Astrocyte (in vitro differentiated cells and primary cell): Measurements from ENCODE around the gene HAP1. TPM values are rescaled to one million over a fixed set of nuclear protein-coding genes. Genes with fewer than 3 reads are reported as not detected.

ENCODE experiments used
- DNase-seq: peaks from one replicate; pipeline ENCODE4 v3.0.0-alpha.2; 2010; ENCODE audit warnings: low read depth
- FAIRE-seq: peaks from 2 replicates; lab custom pipeline; 2011; peaks lifted over from hg19 to GRCh38; lab: Jason Lieb, UNC
- H2AFZ ChIP-seq: 2 replicates; pipeline ENCODE4 v1.6.0; 2012; ENCODE audit warnings: low read depth, low read length, inconsistent platforms
- H3K27ac ChIP-seq: 2 replicates; pipeline ENCODE4 v1.5.1; 2011; ENCODE audit warnings: low read depth, low read length, inconsistent platforms
- H3K27me3 ChIP-seq: 2 replicates; pipeline ENCODE4 v1.6.0; 2011; ENCODE audit warnings: low read length, inconsistent platforms; ENCODE audit not compliant: insufficient read depth
- H3K36me3 ChIP-seq: 2 replicates; pipeline ENCODE4 v1.5.1; 2011; ENCODE audit warnings: low read length, inconsistent platforms; ENCODE audit not compliant: insufficient read depth
- H3K4me1 ChIP-seq: 2 replicates; pipeline ENCODE4 v1.5.1; 2011; ENCODE audit warnings: low read length, inconsistent platforms; ENCODE audit not compliant: insufficient read depth
- H3K4me2 ChIP-seq: 2 replicates; pipeline ENCODE4 v1.6.0; 2012; ENCODE audit warnings: low read length, inconsistent platforms
- H3K4me3 ChIP-seq: 2 replicates; pipeline ENCODE4 v1.5.1; 2011; ENCODE audit warnings: low read depth, mild to moderate bottlenecking, low read length, inconsistent platforms; ENCODE audit not compliant: insufficient read depth
- H3K79me2 ChIP-seq: 2 replicates; pipeline ENCODE4 v1.6.0; 2012; ENCODE audit warnings: mild to moderate bottlenecking, low read length, inconsistent platforms; ENCODE audit not compliant: insufficient read depth
- H3K9ac ChIP-seq: 2 replicates; pipeline ENCODE4 v1.6.0; 2012; ENCODE audit warnings: mild to moderate bottlenecking, low read length, inconsistent platforms
- H3K9me3 ChIP-seq: 2 replicates; pipeline ENCODE4 v1.5.1; 2012; ENCODE audit warnings: low read depth, mild to moderate bottlenecking, low read length, inconsistent platforms; ENCODE audit not compliant: insufficient read depth
- H4K20me1 ChIP-seq: 2 replicates; pipeline ENCODE4 v1.6.0; 2012; ENCODE audit warnings: low read length, inconsistent platforms; ENCODE audit not compliant: insufficient read depth
- H3K27ac Mint-ChIP-seq: one replicate; pipeline ENCODE4 v1.8.0; 2021; ENCODE audit warnings: mild to moderate bottlenecking, mixed read lengths; ENCODE audit not compliant: unreplicated experiment
- H3K27me3 Mint-ChIP-seq: one replicate; pipeline ENCODE4 v1.8.0; 2021; ENCODE audit warnings: low read depth, mixed read lengths; ENCODE audit not compliant: unreplicated experiment
- H3K36me3 Mint-ChIP-seq: one replicate; pipeline ENCODE4 v1.8.0; 2021; ENCODE audit warnings: low read depth, mixed read lengths; ENCODE audit not compliant: unreplicated experiment
- H3K4me1 Mint-ChIP-seq: one replicate; pipeline ENCODE4 v1.8.0; 2021; ENCODE audit warnings: low read depth, mixed read lengths; ENCODE audit not compliant: unreplicated experiment
- H3K4me3 Mint-ChIP-seq: one replicate; pipeline ENCODE4 v1.8.0; 2021; ENCODE audit warnings: mild to moderate bottlenecking, moderate library complexity, mixed read lengths; ENCODE audit not compliant: unreplicated experiment
- H3K9me3 Mint-ChIP-seq: one replicate; pipeline ENCODE4 v1.8.0; 2021; ENCODE audit warnings: mild to moderate bottlenecking, mixed read lengths; ENCODE audit not compliant: unreplicated experiment
- CTCF ChIP-seq: IDR thresholded peaks from 2 replicates; pipeline ENCODE4 v1.5.1; 2011; ENCODE audit warnings: low read depth, mild to moderate bottlenecking, inconsistent platforms, low read length, moderate library complexity; ENCODE audit not compliant: insufficient read depth
- EZH2 ChIP-seq: IDR thresholded peaks from 2 replicates; pipeline ENCODE4 v1.6.1; 2012; ENCODE audit warnings: mild to moderate bottlenecking, low read length, inconsistent platforms; ENCODE audit not compliant: insufficient read depth
- total RNA-seq: library from RNA; stranded (reverse); gene quantifications from 2 replicates; pipeline ENCODE4 v1.2.1, GENCODE V29; 2021

The HAP1 gene
- total RNA-seq, 1 donor from 2014 or later = 0.52 TPM

- H3K9me3 ChIP-seq = no peaks in the 10 kb centered on the region
- DNase-seq = no peak
- FAIRE-seq = no peak
- no peaks in the 10 kb centered on the region for H3K4me1 ChIP-seq
- no peak overlapping the region for H2AFZ ChIP-seq
- no peak overlapping the region for H3K27ac Mint-ChIP-seq
- H4K20me1 ChIP-seq = no peaks in the 10 kb centered on the region
- H3K27me3 Mint-ChIP-seq = peaks cover 3% of the 10 kb centered on the region
- H3K9ac ChIP-seq = no peak overlapping the region
- no peak overlapping the region for H3K27ac ChIP-seq
- no peak for TF ChIP-seq EZH2
- TF ChIP-seq CTCF = no peak
- no peaks in the 10 kb centered on the region for H3K36me3 ChIP-seq
- no peaks in the 10 kb centered on the region for H3K9me3 Mint-ChIP-seq
- no peak overlapping the region for H3K4me3 Mint-ChIP-seq
- no peak overlapping the region for H3K4me2 ChIP-seq
- H3K4me1 Mint-ChIP-seq = no peaks in the 10 kb centered on the region
- H3K79me2 ChIP-seq = no peaks in the 10 kb centered on the region
- no peaks in the 10 kb centered on the region for H3K27me3 ChIP-seq
- H3K36me3 Mint-ChIP-seq = no peaks in the 10 kb centered on the region
- no peak overlapping the region for H3K4me3 ChIP-seq
These were observed 16.8 kb downstream of the HAP1 start for GRCh38 chr17:41717408-41718286.

- no peak within 1 kb of the TSS for H3K4me3 ChIP-seq
- no peaks in the 10 kb centered on the region for H3K79me2 ChIP-seq
- H4K20me1 ChIP-seq = no peaks in the 10 kb centered on the region
- H3K9me3 ChIP-seq = no peaks in the 10 kb centered on the region
- H3K9me3 Mint-ChIP-seq = no peaks in the 10 kb centered on the region
- DNase-seq (no peak), FAIRE-seq (no peak)
- H3K27me3 ChIP-seq = no peaks in the 10 kb centered on the region
- no peaks in the 10 kb centered on the region for H3K4me1 ChIP-seq
- H3K36me3 Mint-ChIP-seq = no peaks in the 10 kb centered on the region
- H3K27ac Mint-ChIP-seq = no peak within 1 kb of the TSS
- H2AFZ ChIP-seq = no peak within 1 kb of the TSS
- H3K36me3 ChIP-seq = no peaks in the 10 kb centered on the region
- no peak within 1 kb of the TSS for H3K4me3 Mint-ChIP-seq
- H3K4me1 Mint-ChIP-seq = peaks cover 3% of the 10 kb centered on the region
- H3K27me3 Mint-ChIP-seq = peaks cover 15% of the 10 kb centered on the region
- no peak within 1 kb of the TSS for H3K9ac ChIP-seq
- TF ChIP-seq CTCF (no peak), EZH2 (no peak)
- no peak within 1 kb of the TSS for H3K27ac ChIP-seq
- H3K4me2 ChIP-seq = no peak within 1 kb of the TSS
These were observed 22.6 kb downstream of the HAP1 start, which contains the start of gene GAST for GRCh38 chr17:41711669-41712400. Gene GAST, plus strand, starts transcription at chr17:41712331. Its CDS starts 3,106 bp downstream, at chr17:41715437.
